RWPE1 (cell line): ENCODE measurements around the gene ADK.

Experiments used
- CTCF ChIA-PET: fragments of 350-600 bp; sonication (Branson Sonifier 250); formaldehyde crosslinking; extraction: SDS; loops from one replicate; lab custom pipeline; 2021; lab: Yijun Ruan, JAX
- POLR2A ChIA-PET: fragments of 400-600 bp; formaldehyde crosslinking; extraction: SDS; loops from one replicate; lab custom pipeline; 2020; ENCODE audit warnings: antibody characterized with exemption; ENCODE audit not compliant: low non-redundant PET; lab: Yijun Ruan, JAX
- DNase-seq: peaks from one replicate; pipeline ENCODE4 v3.0.0; 2012; ENCODE audit warnings: low spot score
- H3K27ac ChIP-seq: fragments of 450-650 bp; 2 replicates; pipeline ENCODE4 v1.5.1; 2017
- TF ChIP-seq, protein P1 (sequence below): fragments of 450-650 bp; conservative IDR thresholded peaks from 2 replicates; pipeline ENCODE4 v1.5.1; 2017; ENCODE audit warnings: low read depth, mild to moderate bottlenecking

Gene ADK

DNA sequence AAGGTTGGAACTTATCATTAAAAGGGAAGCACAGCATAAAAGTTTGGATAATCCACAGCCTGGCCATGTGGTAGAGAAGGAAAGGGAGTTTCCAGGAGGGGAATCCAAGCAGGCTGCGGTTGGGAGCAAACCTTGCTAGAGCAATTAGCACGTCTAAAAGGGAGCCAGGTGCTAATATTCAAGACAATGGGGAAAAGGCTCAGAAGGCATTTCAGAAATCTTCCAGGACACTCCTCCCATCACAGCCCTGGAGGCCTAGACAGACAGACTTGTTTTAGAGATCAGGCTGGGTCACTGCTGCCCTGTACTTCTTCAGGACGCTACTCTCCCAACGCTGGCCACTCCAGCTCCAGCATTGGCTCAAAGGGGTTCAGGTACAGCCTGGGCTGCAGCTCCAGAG lies 579.2 kb downstream of the ADK start:
- TF ChIP-seq, protein P1, sequence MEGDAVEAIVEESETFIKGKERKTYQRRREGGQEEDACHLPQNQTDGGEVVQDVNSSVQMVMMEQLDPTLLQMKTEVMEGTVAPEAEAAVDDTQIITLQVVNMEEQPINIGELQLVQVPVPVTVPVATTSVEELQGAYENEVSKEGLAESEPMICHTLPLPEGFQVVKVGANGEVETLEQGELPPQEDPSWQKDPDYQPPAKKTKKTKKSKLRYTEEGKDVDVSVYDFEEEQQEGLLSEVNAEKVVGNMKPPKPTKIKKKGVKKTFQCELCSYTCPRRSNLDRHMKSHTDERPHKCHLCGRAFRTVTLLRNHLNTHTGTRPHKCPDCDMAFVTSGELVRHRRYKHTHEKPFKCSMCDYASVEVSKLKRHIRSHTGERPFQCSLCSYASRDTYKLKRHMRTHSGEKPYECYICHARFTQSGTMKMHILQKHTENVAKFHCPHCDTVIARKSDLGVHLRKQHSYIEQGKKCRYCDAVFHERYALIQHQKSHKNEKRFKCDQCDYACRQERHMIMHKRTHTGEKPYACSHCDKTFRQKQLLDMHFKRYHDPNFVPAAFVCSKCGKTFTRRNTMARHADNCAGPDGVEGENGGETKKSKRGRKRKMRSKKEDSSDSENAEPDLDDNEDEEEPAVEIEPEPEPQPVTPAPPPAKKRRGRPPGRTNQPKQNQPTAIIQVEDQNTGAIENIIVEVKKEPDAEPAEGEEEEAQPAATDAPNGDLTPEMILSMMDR = no peak
- CTCF ChIA-PET = interaction anchor here (0.7 kb wide), 1 partner anchor 106 kb away, joined by 3 read pairs; no protein-coding TSS in a partner anchor
- POLR2A ChIA-PET = no interaction called here
- no peak for DNase-seq
- H3K27ac ChIP-seq = no peak overlapping the region

DNA sequence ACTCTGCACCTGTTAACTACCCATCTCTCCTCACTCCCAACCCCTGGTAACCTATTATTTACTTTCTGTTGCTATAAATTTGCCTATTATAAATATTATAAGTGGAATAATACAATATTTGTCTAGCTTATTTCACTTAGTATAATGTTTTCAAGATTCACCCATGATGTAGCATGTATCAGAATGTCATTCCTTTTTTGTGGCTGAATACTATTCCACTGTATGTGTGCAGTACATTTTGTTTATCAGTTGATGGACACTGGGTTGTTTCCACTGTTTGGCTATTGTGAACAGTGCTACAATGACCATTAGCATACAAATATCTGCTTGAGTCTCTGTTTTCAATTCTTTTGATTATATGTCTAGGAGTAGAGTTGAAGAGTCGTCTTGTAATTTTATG lies 582.6 kb downstream of the ADK start:
- CTCF ChIA-PET = no interaction called here
- TF ChIP-seq, protein P1 = no peak
- POLR2A ChIA-PET = no interaction called here
- no peak for DNase-seq
- H3K27ac ChIP-seq = no peak overlapping the region

DNA sequence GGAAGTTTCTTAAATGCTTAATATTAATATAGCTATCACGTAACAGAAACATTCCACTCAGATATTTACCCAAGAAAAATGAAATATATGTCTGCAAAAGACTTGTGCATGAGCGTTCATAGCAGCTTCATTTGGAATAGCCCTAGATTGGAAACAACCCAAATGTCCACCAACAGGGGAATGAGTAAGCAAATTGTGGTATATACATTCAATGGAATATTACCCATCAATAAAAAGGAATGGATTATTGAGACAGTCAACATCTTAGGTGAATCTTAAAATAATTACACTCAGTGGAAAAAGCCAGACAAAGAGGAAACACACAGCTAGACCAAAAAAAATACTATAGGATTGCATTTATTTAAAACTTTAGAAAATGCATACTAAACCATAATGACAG lies 585.0 kb downstream of the ADK start:
- POLR2A ChIA-PET = no interaction called here
- CTCF ChIA-PET = interaction anchor here (0.6 to 0.7 kb wide), 3 partner anchors 12 to 167 kb away, joined by 3 to 10 read pairs (median 3); no protein-coding TSS in a partner anchor
- no peak overlapping the region for H3K27ac ChIP-seq
- DNase-seq = no peak
- TF ChIP-seq, protein P1 = no peak

DNA sequence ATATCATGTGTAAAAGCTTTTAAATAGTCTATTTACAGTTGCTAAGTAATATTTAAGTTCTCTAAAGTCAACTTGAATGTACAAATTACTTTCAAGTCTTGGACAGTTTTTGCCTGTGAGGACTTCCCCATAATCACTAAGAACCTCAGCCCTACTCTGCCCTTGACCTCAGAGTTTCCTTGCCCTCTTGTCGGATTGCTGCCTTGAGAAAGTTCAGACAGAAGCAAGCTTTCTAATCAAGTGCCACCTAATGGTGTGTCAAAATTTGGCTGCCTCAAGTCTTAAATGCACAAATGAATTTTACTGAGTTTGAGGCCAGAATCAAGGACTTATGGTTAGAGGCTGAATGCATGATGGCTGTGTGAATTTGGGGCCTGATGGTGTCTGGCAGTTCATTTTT lies 587.0 kb downstream of the ADK start:
- ChIA-PET POLR2A (no interaction called here), CTCF (interaction anchor here (0.6 kb wide), 1 partner anchor 63 kb away, joined by 3 read pairs; no protein-coding TSS in a partner anchor)
- DNase-seq = no peak
- H3K27ac ChIP-seq = no peak overlapping the region
- TF ChIP-seq, protein P1 = no peak

DNA sequence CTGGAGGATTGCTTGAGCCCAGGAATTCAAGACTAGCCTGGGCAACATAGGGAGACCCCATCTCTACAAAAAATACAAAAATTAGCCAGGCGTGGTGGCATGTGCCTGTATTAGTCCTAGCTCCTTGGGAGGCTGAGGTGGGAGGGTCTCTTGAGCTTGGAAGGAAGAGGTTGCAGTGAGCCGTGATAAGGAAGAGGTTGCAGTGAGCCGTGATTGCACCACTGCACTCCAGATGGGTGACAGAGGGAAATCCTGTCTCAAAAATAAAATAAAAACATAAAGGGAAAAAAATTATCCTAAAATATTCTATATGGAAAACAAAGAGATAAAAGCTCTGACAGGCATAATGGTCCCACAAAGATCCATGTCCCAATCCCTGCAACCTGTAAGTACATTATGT lies 587.5 kb downstream of the ADK start:
- H3K27ac ChIP-seq = no peak overlapping the region
- CTCF ChIA-PET = interaction anchor here (0.6 kb wide), 1 partner anchor 64 kb away, joined by 3 read pairs; no protein-coding TSS in a partner anchor
- no peak for DNase-seq
- POLR2A ChIA-PET = no interaction called here
- TF ChIP-seq, protein P1 = no peak

DNA sequence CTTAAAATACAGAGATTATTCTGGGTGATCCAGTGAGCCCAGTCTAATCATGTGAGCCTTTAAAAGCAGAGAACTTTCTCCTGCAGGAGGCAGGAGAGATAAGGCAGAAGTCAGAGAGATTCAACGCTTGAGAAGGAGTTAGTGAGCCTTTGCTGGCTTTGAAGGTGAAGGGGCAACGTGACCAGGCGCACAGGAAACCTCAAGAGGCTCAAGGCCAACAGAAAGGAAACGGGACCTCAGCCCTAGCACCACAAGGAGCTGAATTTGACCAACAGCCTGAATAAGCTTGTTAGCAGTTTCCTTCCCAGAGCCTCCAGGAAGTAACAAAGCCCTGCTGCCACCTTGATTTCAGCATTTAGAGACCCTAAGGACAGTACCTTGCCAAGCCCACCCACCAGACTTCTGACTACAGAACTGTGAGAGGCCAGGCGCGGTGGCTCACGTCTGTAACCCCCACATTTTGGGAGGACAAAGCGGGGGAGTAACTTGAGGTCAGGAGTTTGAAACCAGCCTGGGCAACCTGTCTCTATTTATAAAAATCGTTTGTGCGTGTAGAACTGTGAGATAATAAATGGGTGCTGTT lies 588.1 kb downstream of the ADK start:
- TF ChIP-seq, protein P1 = no peak
- H3K27ac ChIP-seq = no peak overlapping the region
- ChIA-PET CTCF (interaction anchor here (0.6 to 0.7 kb wide), 3 partner anchors 111 to 294 kb away, joined by 3 to 4 read pairs (median 3); no protein-coding TSS in a partner anchor), POLR2A (no interaction called here)
- DNase-seq = no peak
